ENCODE results near the gene PEX3.

DNA sequence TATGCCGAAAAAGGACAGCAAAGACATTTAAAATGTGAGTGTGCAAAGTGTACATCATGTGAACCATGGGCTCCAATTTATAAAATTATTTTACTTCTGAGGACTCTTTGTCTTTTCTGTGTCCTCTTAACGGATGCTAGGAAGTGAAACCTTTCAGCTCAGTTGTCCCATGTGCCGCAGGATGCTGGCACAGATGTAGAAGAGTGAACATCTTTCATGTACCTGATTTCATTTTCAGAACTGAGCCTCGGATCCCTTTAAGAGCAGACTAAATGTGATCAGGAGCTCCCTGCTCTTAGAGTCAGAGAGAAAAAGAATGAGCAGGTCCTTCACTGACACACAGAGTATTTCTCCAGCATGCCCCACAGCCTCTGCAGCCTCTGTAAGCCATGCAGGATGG lies 88.5 kb downstream of the PEX3 start:
- TF ChIP-seq, protein P1, sequence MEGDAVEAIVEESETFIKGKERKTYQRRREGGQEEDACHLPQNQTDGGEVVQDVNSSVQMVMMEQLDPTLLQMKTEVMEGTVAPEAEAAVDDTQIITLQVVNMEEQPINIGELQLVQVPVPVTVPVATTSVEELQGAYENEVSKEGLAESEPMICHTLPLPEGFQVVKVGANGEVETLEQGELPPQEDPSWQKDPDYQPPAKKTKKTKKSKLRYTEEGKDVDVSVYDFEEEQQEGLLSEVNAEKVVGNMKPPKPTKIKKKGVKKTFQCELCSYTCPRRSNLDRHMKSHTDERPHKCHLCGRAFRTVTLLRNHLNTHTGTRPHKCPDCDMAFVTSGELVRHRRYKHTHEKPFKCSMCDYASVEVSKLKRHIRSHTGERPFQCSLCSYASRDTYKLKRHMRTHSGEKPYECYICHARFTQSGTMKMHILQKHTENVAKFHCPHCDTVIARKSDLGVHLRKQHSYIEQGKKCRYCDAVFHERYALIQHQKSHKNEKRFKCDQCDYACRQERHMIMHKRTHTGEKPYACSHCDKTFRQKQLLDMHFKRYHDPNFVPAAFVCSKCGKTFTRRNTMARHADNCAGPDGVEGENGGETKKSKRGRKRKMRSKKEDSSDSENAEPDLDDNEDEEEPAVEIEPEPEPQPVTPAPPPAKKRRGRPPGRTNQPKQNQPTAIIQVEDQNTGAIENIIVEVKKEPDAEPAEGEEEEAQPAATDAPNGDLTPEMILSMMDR (IDR thresholded peaks at IDR 0.05), result no peak
- no peak for TF ChIP-seq NR2C2 (CRISPR knock-in tag; IDR thresholded peaks at IDR 0.05)
- TF ChIP-seq, protein P2, sequence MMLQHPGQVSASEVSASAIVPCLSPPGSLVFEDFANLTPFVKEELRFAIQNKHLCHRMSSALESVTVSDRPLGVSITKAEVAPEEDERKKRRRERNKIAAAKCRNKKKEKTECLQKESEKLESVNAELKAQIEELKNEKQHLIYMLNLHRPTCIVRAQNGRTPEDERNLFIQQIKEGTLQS (CRISPR knock-in tag; conservative IDR thresholded peaks at IDR 0.05), result no peak
- no peak for TF ChIP-seq NR3C1 (CRISPR knock-in tag; conservative IDR thresholded peaks at IDR 0.05; ENCODE audit: low read depth)
- TF ChIP-seq SMAD3 (CRISPR knock-in tag; IDR thresholded peaks at IDR 0.05; ENCODE audit: borderline replicate concordance), result no peak
- TF ChIP-seq CREM (CRISPR knock-in tag; IDR thresholded peaks at IDR 0.05), result no peak
- no peak for TF ChIP-seq TP53 (CRISPR knock-in tag; IDR thresholded peaks at IDR 0.05)
- TF ChIP-seq, protein P3, sequence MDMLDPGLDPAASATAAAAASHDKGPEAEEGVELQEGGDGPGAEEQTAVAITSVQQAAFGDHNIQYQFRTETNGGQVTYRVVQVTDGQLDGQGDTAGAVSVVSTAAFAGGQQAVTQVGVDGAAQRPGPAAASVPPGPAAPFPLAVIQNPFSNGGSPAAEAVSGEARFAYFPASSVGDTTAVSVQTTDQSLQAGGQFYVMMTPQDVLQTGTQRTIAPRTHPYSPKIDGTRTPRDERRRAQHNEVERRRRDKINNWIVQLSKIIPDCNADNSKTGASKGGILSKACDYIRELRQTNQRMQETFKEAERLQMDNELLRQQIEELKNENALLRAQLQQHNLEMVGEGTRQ (CRISPR knock-in tag; IDR thresholded peaks at IDR 0.05), result no peak
- no peak for TF ChIP-seq FOXJ3 (CRISPR knock-in tag; IDR thresholded peaks at IDR 0.05; ENCODE audit: borderline replicate concordance)
- TF ChIP-seq, protein P4, sequence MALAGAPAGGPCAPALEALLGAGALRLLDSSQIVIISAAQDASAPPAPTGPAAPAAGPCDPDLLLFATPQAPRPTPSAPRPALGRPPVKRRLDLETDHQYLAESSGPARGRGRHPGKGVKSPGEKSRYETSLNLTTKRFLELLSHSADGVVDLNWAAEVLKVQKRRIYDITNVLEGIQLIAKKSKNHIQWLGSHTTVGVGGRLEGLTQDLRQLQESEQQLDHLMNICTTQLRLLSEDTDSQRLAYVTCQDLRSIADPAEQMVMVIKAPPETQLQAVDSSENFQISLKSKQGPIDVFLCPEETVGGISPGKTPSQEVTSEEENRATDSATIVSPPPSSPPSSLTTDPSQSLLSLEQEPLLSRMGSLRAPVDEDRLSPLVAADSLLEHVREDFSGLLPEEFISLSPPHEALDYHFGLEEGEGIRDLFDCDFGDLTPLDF (CRISPR knock-in tag; IDR thresholded peaks at IDR 0.05), result no peak
- TF ChIP-seq CBFB (CRISPR knock-in tag; IDR thresholded peaks at IDR 0.05; ENCODE audit: low read depth), result no peak
- no peak for TF ChIP-seq ETV6 (CRISPR knock-in tag; IDR thresholded peaks at IDR 0.05)

All from WTC11 (cell line).